Suppressor macrophage treated with lipopolysaccharide for 4 hours (primary cell): ENCODE measurements around the gene BABAM2.

ENCODE experiments used
- DNase-seq: peaks from one replicate; pipeline ENCODE4 v3.0.0-alpha.2; 2020

BABAM2 gene

GRCh38 chr2:27914041-27914804, 23.7 kb downstream of the BABAM2 start:
- peak; percentile 41 for DNase-seq

DNA sequence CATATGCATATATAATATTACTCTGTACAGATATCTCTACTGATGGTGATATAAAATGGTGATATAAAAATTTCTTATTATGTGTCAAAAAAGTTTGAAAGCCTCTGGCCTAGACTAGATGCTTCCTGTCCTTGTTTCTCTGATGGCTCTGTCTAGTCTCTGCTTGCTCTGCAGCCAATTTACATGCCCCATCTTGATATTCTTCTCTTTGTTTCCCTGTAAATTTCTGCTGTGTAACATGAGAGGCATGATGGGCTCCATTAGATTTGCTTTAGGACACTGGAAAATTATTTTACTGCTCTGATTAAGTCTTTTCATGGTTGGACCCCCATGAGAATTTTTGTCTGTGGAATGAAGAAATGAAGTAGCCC, 24.3 kb downstream of the BABAM2 start:
- no peak for DNase-seq

- no peak for DNase-seq
Measured at GRCh38 chr2:27915191-27915590, 24.7 kb downstream of the BABAM2 start.

GRCh38 chr2:27915874-27916273, 25.3 kb downstream of the BABAM2 start:
- DNase-seq, result no peak

DNA sequence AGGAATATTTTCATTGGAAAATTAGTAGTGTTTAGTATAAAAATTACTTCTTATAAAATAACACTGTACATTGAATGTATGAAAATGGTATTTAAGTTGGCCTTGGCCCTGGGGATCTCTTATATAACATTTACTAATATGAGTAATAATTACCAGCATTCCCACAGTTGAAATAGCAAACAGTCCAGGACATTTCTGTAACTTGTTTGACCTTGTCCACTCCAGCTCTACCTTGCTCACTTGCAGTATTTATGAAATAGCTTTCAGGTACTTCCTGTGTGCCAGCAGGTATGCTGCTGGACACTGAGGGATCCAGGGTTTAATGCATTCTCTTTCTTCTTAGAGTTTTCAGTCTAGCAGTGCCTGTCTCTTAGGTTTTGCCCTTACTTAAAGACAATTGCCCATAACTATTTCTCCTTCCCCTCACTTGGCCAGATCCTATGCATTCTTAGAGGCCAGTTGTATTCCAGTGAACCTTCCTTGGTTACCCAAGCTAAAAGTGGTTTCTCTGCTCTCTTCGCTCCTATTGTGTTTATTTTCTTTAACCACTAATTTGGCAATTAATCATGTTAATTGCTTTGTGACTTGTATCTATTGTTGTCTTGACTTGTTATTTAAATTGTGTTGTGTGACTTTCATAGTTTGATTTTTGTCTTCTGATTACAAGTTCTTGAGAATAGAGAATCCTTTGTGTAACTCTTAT, 25.9 kb downstream of the BABAM2 start:
- no peak for DNase-seq

DNA sequence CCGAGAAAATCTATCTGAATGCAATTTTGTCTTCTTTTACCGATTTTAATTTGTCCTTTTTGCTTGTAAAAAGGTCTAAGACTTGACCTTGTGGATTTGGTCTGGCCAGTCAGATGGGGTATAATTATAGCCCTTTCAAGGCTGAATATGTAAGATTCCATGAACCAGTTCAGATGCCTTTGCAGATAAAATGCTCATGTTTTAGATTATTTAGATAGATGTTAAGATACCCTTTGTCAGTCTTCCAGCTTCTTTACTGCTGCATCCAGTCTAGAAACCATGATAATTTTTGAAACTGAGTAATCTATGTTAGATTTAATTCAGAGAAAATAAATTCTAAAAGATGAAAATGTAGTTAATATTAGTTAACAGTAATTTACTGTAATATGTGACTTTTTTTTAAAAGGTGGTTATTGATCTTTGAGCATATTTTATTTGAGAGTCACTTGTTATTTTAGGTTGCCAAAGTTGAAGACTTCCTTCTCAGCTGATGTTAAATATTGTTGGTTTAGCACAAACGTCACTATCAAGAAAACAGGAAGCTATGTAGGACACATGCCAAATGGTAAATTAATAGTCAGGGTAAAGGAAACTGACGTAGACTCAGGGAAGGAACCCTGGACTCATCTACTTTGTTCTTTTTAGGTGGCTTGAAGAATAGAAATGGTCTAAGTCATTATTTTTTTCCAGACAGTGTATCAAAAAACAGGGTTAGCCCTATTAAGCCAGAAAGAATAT, 29.8 kb downstream of the BABAM2 start:
- DNase-seq, result peak; percentile 76

- DNase-seq, result no peak
Measured at GRCh38 chr2:27921424-27921823, 30.9 kb downstream of the BABAM2 start.

DNA sequence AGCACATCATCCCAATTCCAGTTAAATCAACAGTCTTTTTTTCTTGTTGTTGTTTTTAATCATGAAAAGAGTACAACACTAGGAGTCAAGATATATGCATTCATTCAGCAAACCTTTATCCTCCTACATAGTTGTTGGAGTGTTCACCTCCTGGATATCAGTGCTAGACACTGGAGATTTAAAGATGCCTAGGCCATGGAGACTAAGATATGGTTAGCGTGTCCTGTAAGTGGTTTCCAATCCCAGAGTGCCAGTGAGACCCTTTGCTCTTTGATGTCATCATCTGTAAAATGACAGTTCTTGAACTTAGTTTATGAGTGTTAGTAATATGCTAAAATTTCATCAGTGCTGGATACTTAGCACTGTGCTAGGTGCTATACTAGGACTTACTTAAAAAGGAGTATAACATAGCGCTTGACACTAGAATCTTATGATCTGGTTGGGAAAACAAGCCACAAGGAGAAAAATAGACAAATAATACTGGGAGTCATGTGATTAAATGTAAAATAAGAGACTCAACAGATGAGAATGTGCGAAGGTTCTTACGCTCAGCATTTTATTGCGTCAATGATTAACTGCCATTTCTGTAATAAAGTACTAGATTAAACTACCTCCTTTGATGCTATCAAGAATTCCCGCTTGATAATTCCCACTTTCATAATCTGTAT, 31.5 kb downstream of the BABAM2 start:
- no peak for DNase-seq

- DNase-seq, result no peak
Measured at GRCh38 chr2:27922842-27923241, 32.3 kb downstream of the BABAM2 start.

DNA sequence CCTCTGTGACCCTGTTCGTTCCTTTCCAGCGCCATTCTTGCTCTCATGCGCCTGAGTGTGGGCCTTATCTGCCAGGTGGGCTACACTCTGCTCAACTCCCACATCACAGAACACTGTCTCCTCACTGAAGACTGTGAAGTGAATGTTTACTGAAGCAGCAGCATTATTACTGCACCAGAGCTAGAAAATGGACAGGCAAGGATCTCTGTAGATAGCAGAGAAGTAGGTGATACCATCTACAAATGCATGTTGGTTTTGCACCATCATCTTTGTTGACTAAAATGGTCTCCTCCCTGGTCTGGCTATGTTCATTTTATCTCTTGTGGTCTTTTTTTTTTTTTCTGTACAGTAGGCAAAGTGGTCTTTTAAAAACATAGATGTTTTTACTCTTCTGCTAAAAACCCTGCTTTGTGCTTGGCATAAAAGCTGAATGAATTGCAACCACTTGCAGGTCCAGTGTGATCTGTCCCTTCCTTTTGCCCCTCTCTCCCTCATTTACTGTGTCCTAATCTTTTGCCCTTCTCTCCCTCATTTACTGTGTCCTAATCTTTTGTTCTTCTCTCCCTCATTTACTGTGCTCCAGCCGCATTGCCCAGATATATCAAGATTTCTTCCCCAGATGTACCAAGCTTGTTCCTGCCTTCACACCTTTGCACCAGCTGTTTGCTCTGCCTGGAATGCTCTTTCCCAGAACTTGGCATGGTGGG, 35.4 kb downstream of the BABAM2 start:
- DNase-seq, result no peak

GRCh38 chr2:27929916-27930486, 39.5 kb downstream of the BABAM2 start:
- DNase-seq, result no peak

DNA sequence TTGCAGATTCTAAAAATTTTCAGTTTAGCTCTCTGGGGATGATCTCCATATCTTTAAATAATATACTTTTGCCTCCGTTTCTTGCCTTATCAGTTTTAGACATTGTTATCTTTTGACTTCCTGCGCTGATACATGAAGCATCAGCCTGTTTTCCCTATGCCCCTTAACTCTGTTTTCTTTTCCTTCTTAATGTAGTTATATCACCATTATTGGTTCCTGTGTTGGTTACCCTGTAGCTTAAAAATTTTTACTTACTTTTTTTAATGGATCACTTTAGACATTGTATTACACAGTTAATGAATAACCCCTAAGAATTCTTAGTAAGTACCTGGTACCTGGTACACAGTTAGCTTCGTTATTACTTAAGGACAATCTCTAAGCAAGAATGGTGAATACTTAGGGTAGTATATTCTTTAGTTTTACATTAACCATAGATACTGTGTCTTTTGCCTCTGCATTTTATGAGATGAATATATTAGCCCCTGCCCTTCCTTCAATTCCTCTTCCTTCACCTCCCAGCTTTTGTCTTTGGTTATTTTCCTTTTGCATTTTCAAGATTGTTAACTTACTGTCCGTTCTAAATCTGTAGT, 40.9 kb downstream of the BABAM2 start:
- DNase-seq, result no peak

DNA sequence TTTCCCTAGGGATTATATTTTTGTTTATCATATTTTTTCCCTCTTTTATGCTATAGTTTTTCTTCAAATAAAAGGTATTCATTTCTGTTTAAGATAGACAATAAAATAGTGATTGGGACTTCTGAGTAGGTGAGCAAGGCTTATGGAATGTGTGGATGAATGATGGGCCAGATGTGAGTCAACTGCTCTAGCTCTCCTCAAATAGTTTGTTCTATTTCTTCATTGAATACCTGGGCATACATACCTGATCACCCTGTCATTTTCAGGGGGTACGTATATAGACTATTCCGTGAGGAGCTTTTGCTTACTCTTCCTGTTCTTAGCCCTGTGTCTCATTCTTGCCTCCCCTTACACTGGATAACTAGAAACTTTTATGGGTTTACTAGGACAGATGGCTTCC, 41.9 kb downstream of the BABAM2 start:
- no peak for DNase-seq

- DNase-seq, result no peak
Measured at GRCh38 chr2:27935026-27935425, 44.5 kb downstream of the BABAM2 start.

- no peak for DNase-seq
Measured at GRCh38 chr2:27940090-27940671, 49.7 kb downstream of the BABAM2 start.

DNA sequence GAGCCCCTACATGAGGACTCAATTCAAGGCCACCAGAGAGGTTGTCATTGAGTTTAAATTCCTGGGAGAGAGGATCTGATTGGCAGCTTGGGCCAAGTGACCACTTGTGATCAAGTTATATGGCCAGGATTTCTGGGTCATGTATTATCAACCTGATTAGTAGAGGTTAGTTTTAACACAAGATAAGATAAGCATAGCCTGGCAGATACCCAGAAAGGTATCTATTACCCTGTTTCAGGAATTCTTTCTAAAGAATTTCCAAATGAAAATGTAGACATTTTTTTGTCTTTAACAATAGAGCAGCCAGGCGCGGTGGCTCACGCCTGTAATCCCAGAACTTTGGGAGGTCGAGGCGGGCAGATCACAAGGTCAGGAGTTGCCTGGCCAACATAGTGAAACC, 50.5 kb downstream of the BABAM2 start:
- DNase-seq, result no peak

- DNase-seq, result peak; percentile 36
Measured at GRCh38 chr2:27942612-27943547, 52.4 kb downstream of the BABAM2 start.

DNA sequence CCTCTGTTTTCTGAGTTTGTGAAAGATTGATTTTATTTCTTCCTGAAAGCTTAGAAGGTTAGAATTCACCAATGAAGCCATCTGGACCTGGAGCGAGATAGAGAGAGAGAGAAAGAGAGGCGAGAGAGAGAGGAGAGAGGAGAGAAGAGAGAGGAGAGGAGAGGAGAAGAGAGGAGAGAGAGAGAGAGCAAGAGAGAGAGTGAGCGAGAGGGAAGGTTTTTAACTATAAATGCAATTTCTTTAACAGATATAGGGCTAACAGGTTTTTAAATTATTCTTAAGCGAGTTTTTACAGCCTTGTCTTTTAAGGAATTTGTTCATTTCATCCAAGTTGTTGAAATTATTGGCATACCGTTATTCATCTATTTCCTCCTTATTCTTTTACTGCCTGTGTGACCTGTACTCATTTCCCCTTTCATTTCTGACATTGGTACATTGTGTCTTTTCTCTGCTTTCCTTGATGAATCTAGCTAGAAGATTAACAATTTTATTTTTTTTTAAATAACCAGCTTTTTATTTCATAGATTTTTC, 56.1 kb downstream of the BABAM2 start:
- DNase-seq, result peak; percentile 19

DNA sequence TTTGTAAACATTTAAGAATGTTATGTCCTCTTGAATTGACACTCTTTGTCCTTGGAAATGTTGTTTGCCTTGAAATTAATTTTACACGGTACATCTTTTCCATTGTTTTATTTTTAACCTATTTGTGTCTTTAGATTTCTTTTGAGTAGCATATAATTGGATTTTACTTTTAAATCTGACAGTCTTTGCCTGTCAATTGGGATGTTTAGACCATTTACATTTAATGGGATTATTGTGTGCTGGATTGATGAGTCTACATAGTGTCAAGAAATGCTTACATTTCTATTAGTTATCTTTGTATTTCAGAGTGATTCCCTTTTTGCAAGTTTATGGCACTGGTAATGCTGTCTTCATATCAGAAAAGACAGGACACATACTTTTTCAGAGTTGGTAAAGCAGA, 61.5 kb downstream of the BABAM2 start:
- DNase-seq, result no peak

DNA sequence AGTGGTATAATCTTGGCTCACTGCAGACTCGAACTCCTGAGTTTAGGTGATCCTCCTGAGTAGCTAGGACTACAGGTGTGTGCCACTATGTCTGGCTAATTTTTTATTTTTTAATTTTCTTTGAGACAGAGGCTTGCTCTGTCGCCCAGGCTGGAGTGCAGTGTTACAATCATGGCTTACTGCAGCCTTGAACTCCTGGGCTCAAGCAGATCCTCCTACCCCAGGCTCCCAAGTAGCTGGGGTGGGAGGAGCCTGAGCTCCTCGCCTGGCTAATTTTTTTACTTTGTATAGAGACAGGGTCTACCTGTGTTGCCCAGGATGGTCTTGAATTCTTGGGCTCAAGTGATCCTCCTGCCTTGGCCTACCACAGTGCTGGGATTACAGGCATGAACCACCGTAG, 62.5 kb downstream of the BABAM2 start:
- DNase-seq, result no peak
